ENCODE data around the gene AHR.
A peak's percentile ranks its signal among the peaks of the same experiment; 100 is the strongest.

The AHR gene

GRCh38 chr7:17304926-17305325 lies 6.5 kb downstream of the AHR start:
- DNase-seq (ENCODE audit: low read depth), result peak; percentile 82

DNA sequence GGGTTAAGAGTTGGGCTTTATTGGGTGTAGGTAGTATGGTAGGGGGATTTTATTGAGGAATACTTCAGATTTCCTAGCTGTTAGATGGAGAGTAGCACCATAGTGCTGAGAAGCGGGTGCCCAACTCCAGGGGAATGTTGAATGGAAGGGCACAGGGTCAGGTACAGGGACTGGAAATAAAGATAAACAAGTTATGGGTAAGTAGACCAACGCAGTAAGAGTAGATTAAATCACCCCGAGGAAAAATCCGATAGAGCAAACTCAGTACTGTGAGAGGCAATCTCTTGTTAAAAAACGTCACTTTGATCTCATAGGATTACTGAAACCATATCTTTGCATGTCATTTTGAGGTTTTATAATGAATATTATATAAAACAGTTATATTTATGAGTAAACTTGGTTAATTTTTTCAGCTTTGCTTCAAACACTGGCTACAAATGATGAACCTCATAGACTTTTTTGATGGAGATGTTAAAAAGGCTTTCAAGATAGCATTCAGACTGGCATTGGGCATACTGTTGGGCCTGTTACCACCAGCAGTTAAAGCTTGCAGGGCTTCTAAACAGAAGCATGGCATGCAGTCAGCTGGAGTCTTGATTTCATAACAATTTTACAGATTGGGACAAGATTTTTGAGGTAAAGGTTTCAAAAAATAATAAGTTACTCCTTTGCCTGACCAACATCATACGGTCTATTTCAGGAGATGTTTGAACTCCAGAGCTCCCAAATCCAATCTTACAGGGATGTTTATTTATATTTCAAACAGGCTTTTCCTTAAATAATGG lies 7.1 kb downstream of the AHR start:
- DNase-seq (ENCODE audit: low read depth), result peak; percentile 66

- DNase-seq (ENCODE audit: low read depth), result peak; percentile 63
Observed at GRCh38 chr7:17307000-17307399, 8.5 kb downstream of the AHR start.

DNA sequence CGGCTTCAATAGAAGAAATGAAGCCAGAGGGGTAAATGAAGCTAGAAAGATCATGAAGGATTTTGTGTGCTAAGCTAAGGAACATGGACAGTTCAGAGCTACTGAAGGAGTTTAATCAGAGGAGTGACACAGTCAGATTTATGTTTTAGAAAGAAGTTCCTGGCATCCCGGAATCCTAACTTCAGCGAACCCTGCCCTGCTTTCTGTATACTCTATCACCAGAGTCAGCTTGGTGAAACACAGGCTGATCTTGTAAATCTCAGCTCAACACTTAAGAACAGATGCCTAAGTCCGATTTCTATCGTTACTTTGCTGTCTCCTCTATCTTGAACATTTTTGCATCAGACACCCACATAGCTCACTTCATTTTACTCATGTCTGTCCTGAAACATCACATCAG lies 9.1 kb downstream of the AHR start:
- peak; percentile 51 for DNase-seq (ENCODE audit: low read depth)

GRCh38 chr7:17307969-17308648 lies 9.7 kb downstream of the AHR start:
- no peak for DNase-seq (ENCODE audit: low read depth)

GRCh38 chr7:17311194-17311593 lies 12.7 kb downstream of the AHR start:
- DNase-seq (ENCODE audit: low read depth), result no peak

GRCh38 chr7:17311952-17312351 lies 13.5 kb downstream of the AHR start:
- DNase-seq (ENCODE audit: low read depth), result peak; percentile 69

DNA sequence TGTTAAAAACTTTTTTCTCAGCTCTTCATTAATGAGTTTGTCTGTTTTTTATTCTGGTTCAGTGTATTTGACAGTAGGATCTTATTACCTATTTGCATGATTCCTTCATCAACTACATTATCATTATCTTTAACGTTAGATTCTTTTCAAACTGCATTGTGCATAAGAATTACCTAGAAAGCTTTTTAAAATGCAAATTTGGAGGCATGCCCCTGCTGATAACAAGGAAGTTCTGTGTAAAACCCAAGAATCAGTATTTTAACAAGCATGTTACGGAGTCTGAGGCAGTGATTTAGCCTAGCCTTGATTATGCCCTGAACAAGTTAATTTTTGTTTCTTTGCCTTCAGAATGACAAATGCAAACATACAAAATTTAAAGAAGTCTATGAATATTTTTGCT lies 14.2 kb downstream of the AHR start:
- DNase-seq (ENCODE audit: low read depth), result no peak

DNA sequence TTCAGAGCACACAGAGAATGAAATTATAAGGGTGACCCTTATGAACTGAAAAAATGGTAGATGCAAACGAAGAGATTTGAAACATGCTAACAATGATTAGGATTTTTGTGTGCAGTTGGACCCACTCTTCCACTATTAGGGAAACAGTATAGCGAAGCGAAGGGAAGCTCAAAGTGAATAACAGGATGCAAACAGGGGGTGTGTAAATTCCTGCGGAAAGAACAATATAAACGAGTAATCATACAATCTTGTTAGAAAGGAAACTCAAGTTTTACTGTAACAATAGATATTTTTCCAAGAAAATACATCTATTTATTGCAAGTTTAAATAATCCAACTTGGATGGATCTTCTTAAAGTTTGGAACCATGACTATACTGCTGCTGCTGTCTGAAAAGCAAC lies 14.7 kb downstream of the AHR start:
- no peak for DNase-seq (ENCODE audit: low read depth)

DNA sequence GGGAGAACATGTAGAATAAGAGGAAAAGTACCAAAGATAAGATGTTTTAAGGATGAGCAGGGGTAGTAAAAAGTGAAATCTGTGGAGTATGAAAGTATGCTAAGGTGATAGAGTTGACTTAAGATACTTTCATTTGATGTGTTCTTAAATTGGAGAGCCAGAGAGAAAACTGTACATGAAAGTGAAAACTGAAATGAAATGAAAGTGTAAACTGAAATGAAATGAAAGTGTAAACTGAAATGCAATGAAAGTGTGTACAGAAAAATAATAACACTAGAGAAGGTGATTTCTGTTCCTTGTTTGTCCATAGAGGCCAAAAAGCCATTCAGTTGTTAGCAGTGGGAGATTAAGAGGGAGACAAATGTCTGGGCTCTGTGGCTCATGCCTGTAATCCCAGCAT lies 17.5 kb downstream of the AHR start:
- no peak for DNase-seq (ENCODE audit: low read depth)

DNA sequence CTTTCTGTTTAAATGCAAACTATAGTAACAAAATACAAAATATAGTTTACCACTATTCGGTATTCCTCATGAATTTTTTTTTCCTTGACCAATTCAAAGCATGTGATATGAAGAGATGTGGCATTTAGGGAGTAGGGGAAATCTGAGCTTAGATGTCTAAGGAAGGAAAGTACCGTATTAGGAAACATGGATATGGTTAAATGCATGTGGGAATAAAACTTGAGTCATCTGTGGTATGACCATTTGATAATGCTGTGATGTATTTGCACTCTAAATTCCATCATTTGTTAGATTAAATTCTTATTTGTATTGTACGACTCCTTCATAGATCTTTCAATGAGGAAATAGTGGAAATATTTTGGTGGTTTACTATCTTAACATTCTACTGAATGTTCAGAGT lies 19.7 kb downstream of the AHR start:
- peak; percentile 85 for DNase-seq (ENCODE audit: low read depth)

DNA sequence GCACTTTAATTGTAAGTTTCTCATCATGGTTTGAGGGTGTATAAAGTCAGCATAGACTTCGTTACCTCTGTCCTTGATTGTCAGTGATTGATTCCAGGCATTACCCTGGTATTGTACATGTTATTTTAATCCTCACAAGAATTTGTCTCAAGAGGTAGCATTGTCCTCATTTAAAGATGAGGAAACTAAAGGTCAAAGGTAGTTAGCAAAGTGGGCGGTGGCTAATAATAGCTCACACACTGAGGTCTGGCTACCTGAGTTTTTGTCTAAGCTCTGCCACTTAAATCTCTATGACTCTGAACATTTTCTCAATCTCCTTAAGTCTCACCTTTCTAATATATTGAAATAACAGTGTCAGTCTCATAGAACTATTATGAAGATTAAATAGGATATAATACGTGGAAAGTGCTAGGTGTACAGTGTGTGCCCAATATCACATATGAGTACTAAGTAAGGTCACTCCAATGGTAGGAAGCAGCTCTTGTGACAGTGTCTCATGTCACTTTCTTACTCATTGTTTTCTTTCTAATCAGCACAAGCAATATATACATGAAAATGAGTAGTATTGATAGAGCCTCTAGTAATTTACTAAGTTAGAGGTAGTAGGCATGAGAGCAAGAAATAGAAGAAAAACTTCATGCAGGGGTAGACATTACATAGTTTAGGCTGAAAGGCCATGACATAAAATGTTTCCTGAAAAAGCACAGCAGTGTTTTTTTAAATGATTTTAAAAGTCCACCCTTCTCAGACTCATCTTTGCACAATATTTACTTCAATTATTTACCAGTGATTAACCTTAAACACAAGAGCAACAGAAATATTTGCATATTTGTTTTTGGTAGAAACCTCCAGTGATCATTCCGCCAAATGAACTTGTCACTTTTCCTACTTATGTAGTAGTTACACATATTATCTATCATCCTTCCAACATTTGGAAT lies 21.0 kb downstream of the AHR start:
- DNase-seq (ENCODE audit: low read depth), result no peak

- no peak for DNase-seq (ENCODE audit: low read depth)
Observed at GRCh38 chr7:17320102-17320497, 21.6 kb downstream of the AHR start.

DNA sequence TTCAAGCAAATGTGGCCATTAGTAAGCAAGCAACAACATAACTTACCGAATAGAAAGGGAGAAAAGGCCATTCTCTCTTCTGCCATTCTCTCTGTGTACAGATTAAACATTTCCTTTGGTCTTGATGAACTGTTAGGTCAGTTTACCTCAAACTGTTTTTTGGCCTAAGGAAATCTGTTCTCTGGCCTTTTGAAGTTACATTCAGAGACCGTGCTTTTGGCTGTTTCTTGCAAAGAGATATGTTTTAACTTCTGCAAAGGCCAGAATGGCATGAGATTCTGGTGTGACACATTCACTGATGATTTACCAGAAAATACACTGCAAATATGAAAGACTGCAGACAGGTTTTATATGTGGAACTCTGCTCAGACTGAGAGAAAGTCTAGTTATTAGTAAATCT lies 22.2 kb downstream of the AHR start:
- no peak for DNase-seq (ENCODE audit: low read depth)

DNA sequence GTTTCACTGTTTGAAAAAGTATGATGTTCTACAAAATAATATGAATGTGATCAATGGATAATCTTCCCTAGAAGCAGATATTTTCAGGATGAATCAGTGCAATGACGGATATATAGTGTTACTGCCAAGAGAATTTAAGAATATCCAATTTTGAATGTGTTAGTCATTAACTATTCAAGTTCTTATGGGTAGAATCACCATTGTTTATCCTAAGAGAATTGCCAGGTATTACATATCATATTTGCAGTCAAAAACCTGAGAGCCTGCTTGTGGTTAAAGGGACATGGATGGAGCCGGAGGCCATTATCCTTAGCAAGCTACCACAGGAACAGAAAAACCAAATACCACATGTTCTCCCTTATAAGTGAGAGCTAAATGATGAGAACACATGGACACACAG lies 26.9 kb downstream of the AHR start:
- DNase-seq (ENCODE audit: low read depth), result peak; percentile 30

GRCh38 chr7:17326378-17326777 lies 27.9 kb downstream of the AHR start:
- no peak for DNase-seq (ENCODE audit: low read depth)

GRCh38 chr7:17328641-17329040 lies 30.2 kb downstream of the AHR start:
- no peak for DNase-seq (ENCODE audit: low read depth)

GRCh38 chr7:17329440-17329839 lies 31.0 kb downstream of the AHR start:
- DNase-seq (ENCODE audit: low read depth), result no peak

DNA sequence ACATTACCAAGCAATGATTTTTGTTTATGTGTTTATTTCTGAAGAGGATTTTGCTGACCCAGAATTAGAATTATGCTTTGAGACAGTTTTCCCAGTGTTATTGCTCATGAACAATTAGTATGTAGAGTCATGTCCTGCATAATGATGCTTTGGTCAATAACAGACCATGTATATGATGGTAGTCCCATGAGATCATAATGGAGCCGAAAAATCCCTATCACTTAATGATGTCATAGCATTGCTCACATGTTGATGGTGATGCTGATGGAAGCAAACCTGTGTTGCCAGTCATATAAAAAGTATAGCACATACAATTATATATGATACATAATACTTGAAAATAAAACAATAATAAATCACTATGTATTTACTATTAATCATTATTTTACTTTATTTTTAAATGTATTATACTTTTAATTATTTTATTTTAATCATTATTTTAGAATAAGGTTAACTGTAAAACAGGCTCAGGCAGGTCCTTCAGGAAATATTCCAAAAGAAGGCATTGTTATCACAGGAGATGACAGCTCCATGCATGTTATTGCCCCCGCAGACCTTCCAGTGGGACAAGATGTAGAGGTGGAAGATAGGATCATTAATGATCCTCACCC lies 33.5 kb downstream of the AHR start:
- no peak for DNase-seq (ENCODE audit: low read depth)

DNA sequence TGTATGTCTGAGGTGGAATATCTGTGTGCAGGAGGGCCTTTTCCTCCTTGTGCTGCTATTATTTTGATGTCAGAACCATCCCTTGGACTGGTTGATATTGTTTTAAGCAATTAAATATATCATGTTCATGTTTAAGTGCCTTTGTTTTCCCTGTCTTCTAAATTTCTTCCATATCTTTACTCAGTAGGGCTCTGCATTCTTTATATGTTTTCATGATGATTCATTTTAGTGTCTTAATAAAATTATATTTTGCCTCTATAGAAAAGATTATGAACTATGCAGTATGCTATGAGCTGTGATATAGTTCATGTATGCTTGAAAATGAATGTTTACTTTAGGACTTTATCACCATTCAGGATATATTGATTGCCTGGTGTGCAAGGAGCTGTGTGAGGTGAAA lies 34.8 kb downstream of the AHR start:
- DNase-seq (ENCODE audit: low read depth), result no peak

GRCh38 chr7:17336168-17336567 lies 37.7 kb downstream of the AHR start:
- DNase-seq (ENCODE audit: low read depth), result no peak

- no peak for DNase-seq (ENCODE audit: low read depth)
Observed at GRCh38 chr7:17339139-17339538, 40.7 kb downstream of the AHR start.

Data from fibroblast of gingiva (primary cell).